ENCODE data around the gene HS3ST3B1.

The HS3ST3B1 gene

DNA sequence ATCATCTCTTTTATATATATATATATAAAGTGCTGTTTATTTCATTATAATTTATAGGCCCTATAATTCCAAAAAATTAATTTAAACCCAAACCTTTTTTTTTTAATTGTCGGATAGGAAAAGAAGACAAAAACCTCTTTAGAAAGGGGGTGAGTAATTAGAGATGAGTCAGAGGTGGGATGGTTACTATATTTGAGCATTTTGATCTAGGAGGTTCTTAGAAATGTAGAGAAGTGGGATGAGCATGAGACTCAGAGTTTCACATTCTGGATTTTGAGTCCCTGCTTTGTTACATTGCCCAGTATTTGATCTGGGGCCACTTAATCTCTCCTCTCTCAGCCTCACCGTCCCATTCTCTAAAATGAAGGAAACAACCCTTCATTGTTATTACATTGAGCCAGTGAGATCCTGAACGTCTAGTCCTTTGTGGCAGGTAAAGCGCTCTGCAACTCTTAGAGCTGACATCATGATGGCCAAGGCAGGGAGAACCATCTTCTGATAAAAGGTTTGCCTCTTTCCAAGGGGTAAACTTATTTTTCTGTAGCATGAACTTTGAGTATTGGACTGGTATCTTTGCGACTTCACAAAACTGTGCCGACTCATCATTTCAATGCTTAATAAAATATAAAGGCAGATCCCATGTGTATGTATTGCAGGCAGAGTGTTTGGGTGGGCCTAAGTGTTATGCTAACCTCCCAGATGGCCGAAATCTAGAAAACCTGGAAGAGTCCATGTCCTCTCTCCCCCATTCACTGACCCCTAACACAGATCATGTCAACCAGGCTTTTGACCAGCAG is 21.3 kb downstream of the HS3ST3B1 start:
- no peak for DNase-seq

DNA sequence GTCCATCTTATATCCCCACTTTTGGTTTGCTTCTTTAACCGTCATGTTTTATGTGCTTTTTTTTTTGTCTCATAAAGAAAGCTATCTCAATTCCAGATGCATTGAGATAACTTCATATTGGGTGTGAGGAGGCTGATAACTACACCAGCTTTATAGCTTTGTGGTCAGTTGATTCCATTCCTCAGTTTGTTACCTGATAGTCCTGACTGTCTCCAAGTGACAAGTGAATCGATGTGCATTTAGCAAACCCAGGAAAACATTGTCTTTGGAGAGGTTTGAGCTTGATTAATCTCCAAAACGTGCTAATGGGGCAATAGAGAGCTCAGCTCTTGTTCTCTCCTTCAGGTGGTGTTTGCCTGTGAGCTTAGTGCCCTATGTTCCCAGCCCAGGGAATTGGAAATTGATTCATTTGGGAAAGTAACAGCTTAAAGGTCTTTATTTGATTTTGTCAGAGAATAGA is 22.7 kb downstream of the HS3ST3B1 start:
- DNase-seq: no peak

DNA sequence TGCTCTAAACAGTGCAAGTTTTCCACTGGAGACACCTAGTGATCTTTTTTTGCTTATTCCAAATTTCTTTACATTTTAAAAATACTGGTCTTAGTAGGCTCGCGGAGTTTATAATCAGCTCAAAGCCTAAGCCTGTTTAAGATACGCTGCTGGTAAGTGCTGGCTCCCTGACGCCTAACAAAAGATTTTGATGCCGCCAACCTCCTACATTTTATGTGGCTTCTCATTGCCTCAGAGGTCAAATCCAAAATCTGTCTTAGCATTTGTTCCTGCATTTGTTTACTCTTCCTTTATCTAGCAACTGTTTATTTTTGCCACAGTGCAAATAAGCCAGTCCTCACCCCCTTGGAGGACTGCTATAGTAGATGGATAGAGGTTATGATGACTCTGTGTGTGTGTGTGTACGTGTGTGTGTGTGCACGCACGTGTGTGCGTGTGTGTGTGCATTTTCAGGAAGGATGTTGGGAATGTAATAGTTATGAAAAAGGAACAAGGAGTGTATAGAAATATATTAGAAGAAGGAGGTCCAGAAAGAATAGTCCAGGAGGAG is 24.8 kb downstream of the HS3ST3B1 start:
- DNase-seq: no peak

- DNase-seq: no peak
Observed at GRCh38 chr17:14329900-14330491, 29.1 kb downstream of the HS3ST3B1 start.

DNA sequence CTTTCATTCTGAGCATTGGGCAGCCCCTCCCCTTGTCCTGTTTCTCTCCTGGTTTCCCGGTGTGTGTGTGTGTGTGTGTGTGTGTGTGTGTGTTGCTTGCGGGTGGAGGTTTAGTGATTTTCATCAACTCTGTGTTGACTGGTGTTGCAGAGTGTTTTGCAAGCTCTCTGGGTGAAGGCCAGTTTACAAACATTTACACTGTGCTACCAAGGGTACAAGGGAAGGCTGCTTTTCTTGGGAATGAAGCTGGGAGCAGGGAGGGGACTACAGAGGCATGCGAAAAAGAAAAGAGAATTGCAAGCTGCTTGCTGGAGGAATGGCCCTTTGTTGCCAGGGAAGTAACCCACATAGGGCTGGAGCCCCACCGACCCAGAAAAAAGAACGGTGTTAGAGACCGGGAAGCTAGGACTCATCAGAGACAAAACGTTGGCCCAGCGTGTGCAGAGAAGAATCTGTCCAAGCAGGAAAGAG is 29.6 kb downstream of the HS3ST3B1 start:
- no peak for DNase-seq

GRCh38 chr17:14331225-14331981 is 30.5 kb downstream of the HS3ST3B1 start:
- DNase-seq: no peak

DNA sequence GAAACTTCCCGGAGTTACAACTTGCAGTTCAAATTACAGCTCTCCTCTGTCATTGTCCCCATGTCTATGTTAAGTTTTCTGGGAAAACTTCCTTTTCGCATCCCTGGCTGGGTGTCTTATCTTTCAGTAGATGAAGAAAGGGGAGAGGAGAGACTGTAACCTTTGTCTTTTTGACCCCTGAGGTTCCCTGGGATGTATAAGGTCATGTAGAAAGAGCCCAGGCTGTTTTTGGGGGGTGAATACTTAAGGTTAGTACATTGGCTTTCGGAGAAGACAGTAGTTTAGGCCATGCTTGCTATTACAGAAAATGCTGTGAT is 31.1 kb downstream of the HS3ST3B1 start:
- no peak for DNase-seq

DNA sequence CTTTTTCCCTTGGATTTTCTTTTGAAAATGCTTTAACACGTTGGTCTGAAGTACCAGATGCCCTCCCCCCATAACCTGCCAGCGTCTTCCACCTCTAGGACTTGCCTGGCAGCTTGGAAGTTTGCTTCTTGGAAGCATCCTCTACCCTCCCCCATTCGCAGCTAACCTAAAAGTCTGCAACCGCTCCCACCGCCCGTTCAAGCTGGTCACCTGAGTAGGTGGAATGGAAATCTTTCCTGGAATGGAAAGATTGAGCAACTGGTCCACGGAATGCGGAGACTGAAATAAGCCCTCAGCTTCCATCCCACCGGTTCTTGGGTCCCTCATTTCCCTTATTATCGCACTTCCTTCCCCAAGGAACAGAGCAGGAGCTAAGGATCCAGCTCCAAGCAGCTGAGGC is 31.4 kb downstream of the HS3ST3B1 start:
- no peak for DNase-seq

GRCh38 chr17:14333506-14333905 is 32.6 kb downstream of the HS3ST3B1 start:
- DNase-seq: no peak

GRCh38 chr17:14334276-14334840 is 33.5 kb downstream of the HS3ST3B1 start:
- no peak for DNase-seq

GRCh38 chr17:14334919-14335318 is 34.0 kb downstream of the HS3ST3B1 start:
- DNase-seq: no peak

GRCh38 chr17:14336418-14336817 is 35.5 kb downstream of the HS3ST3B1 start:
- DNase-seq: no peak

GRCh38 chr17:14337596-14338079 is 36.8 kb downstream of the HS3ST3B1 start:
- no peak for DNase-seq

DNA sequence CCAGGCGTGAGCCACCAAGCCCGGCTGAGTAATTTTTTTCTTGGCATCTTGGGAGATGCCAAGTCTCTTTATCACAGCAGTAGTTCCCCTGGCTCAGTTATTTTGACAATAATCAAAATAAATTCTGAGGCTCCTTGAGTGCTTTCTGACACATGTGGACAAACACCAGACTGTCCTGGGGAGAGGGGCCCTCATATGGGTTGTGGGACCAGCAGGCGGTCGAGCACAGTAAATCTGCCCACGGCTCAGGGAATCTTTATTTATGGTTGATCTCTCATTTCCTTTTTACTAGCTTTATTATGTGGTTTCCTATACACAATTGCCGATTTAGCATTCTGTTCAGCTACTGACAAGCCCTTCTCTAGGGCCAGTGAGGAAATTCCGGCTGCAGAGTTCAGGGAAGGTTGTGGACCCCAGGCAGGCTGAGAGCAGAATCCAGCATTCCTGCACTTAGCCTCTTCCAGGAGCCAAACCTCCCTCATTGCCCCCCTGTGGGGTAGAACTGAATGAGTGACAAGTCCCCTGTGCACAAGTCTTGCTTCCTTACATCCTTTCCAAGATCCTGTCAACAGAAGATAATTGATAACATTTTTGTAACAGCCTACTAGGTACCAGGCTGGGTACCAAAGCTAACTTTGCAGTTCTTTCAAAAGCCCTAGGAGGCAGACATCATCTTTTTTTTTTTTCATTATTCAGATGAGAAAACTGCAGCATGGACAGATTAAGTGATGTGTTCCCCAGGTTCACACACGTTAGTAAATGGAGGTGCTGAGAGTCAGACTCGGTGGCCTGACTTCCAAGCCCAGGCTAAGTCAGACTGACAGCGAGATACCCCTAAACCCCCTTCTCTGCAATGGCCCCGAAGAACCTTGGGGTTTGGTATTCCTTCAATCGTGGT is 40.2 kb downstream of the HS3ST3B1 start:
- DNase-seq: no peak

GRCh38 chr17:14341866-14342265 is 41.0 kb downstream of the HS3ST3B1 start:
- no peak for DNase-seq

GRCh38 chr17:14346801-14347200 is 45.9 kb downstream of the HS3ST3B1 start:
- DNase-seq: no peak

DNA sequence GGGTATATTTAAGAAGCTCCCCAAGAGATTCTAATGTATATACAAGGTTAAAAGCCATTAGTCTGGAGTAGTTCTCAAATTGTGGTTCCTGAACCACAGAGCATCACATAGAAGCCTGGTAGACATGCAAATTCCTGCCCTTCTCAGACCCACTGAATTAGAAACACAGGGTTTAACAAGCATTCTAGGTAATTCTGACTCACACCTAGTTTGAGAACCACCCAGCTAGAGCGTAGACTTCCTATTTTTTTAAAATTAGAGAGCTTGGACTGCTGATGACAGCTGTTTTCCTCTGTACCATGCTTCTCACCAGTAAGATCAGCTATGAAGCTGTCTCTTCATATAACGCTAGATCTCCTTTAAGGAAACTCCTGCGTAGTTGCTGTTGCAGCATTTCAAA is 50.6 kb downstream of the HS3ST3B1 start:
- DNase-seq: no peak

DNA sequence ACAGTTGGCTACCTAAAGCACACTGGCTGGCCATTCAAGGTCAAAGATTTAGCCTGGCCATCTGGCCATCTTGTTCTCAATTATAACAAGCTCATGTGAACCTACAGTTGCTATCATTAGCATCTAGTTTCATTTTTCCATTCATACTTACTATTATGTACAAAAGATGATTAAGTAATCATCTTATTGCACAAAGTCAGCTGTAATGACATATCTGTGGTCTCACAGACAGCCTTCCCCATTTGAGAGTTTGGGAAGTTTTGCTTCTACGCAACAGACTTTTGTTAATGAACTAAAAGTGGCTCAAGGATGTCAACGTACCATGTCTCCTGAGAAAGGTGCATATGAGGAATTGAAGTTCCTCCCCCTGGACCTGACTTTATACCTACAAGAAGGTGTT is 51.3 kb downstream of the HS3ST3B1 start:
- DNase-seq: no peak

- no peak for DNase-seq
Observed at GRCh38 chr17:14353861-14354474, 53.1 kb downstream of the HS3ST3B1 start.

- no peak for DNase-seq
Observed at GRCh38 chr17:14354807-14355206, 53.9 kb downstream of the HS3ST3B1 start.

DNA sequence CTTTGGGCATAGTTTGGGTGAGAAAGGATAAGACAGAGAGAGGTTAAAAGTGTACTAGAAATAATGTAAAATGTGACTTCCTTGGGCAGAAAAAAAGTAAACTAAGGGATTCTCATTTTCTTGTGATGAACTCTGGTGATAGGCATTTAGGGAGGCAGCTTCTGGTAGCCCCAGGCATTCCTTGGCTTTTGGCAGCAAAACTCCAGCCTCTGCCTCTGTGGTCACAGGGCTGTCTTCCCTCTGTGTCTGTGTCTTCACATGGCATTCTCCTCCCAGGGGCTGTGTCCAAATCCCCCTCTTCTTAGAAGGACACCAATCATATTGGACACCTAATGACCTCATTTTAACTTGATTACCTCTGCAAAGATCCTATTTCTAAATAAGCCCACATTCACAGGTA is 54.7 kb downstream of the HS3ST3B1 start:
- DNase-seq: no peak
